NB4 (cell line): ENCODE results near the gene NUDT3.

Experiments
- POLR2A ChIP-seq: IDR thresholded peaks from 2 replicates; pipeline ENCODE4 v1.6.1; 2011; ENCODE audit warnings: mild to moderate bottlenecking; ENCODE audit not compliant: insufficient read length; ENCODE audit errors: extremely low read depth
- TF ChIP-seq, protein P1 (sequence below): IDR thresholded peaks from one replicate; pipeline ENCODE4 v1.5.1; 2012; ENCODE audit warnings: low read depth, low read length
- TF ChIP-seq, protein P2 (sequence below): IDR thresholded peaks from 2 replicates; pipeline ENCODE4 v1.6.1; 2011; ENCODE audit warnings: low read depth, low read length

DNA sequence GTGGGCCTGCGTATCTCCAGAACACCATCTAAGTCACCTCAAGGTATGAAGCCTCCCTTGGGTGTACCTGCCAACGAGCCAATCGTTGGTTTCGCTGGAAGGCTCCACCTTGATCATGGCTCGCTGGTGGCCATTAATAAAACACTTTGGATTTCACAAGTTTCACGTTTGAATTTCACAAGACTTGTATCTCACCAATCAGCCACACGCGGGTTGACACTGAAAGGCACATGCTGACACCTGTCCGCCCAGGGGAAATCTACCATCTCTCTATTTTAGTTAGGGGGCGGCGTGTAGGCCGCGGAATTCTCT lies 156.4 kb downstream of the NUDT3 start:
- TF ChIP-seq, protein P1, sequence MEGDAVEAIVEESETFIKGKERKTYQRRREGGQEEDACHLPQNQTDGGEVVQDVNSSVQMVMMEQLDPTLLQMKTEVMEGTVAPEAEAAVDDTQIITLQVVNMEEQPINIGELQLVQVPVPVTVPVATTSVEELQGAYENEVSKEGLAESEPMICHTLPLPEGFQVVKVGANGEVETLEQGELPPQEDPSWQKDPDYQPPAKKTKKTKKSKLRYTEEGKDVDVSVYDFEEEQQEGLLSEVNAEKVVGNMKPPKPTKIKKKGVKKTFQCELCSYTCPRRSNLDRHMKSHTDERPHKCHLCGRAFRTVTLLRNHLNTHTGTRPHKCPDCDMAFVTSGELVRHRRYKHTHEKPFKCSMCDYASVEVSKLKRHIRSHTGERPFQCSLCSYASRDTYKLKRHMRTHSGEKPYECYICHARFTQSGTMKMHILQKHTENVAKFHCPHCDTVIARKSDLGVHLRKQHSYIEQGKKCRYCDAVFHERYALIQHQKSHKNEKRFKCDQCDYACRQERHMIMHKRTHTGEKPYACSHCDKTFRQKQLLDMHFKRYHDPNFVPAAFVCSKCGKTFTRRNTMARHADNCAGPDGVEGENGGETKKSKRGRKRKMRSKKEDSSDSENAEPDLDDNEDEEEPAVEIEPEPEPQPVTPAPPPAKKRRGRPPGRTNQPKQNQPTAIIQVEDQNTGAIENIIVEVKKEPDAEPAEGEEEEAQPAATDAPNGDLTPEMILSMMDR, result no peak
- TF ChIP-seq POLR2A, result no peak
- TF ChIP-seq, protein P2, sequence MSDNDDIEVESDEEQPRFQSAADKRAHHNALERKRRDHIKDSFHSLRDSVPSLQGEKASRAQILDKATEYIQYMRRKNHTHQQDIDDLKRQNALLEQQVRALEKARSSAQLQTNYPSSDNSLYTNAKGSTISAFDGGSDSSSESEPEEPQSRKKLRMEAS, result peak; percentile 6; the same call in 1 of the 2 replicates
